HEK293T (cell line): ENCODE measurements around the gene ARMH3.

Source experiments
- CTCF ChIA-PET: fragments of 350-600 bp; formaldehyde crosslinking; extraction: SDS; loops from one replicate; lab custom pipeline; 2021; ENCODE audit warnings: antibody characterized with exemption, inconsistent platforms; lab: Yijun Ruan, JAX
- POLR2A ChIA-PET: fragments of 350-600 bp; formaldehyde crosslinking; extraction: SDS; loops from one replicate; lab custom pipeline; 2020; ENCODE audit warnings: antibody characterized with exemption, inconsistent platforms; lab: Yijun Ruan, JAX
- DNase-seq: peaks from one replicate; pipeline ENCODE4 v3.0.0; 2012; ENCODE audit warnings: mixed read lengths; ENCODE audit errors: extremely low spot score
- ARNT ChIP-seq: fragments of 450-650 bp; IDR thresholded peaks from 2 replicates; pipeline ENCODE4 v1.6.1; 2017; ENCODE audit warnings: mild to moderate bottlenecking
- BHLHE40 ChIP-seq: fragments of 450-650 bp; IDR thresholded peaks from 2 replicates; pipeline ENCODE4 v1.6.1; 2016; ENCODE audit warnings: mild to moderate bottlenecking, moderate library complexity, borderline replicate concordance
- CTBP1 ChIP-seq: fragments of 450-650 bp; IDR thresholded peaks from 2 replicates; pipeline ENCODE4 v1.6.1; 2016; ENCODE audit warnings: borderline replicate concordance
- ELF4 ChIP-seq: fragments of 450-650 bp; IDR thresholded peaks from 2 replicates; pipeline ENCODE4 v1.6.1; 2017; ENCODE audit warnings: antibody characterized with exemption
- FOXA1 ChIP-seq: fragments of 450-650 bp; IDR thresholded peaks from 2 replicates; pipeline ENCODE4 v1.6.1; 2016; ENCODE audit warnings: mild to moderate bottlenecking
- FOXK2 ChIP-seq: fragments of 450-650 bp; IDR thresholded peaks from 2 replicates; pipeline ENCODE4 v1.6.1; 2016; ENCODE audit warnings: mild to moderate bottlenecking
- FOXM1 ChIP-seq: fragments of 450-650 bp; IDR thresholded peaks from 2 replicates; pipeline ENCODE4 v1.6.1; 2017; ENCODE audit warnings: mild to moderate bottlenecking, borderline replicate concordance
- HDGF ChIP-seq: fragments of 450-650 bp; IDR thresholded peaks from 2 replicates; pipeline ENCODE4 v1.6.1; 2017; ENCODE audit warnings: antibody characterized with exemption, borderline replicate concordance
- L3MBTL2 ChIP-seq: fragments of 450-650 bp; conservative IDR thresholded peaks from 2 replicates; pipeline ENCODE4 v1.6.1; 2016; ENCODE audit warnings: mild to moderate bottlenecking
- LEF1 ChIP-seq: fragments of 450-650 bp; IDR thresholded peaks from 2 replicates; pipeline ENCODE4 v1.6.1; 2017; ENCODE audit warnings: mild to moderate bottlenecking, borderline replicate concordance
- NFRKB ChIP-seq: fragments of 450-650 bp; IDR thresholded peaks from 2 replicates; pipeline ENCODE4 v1.6.1; 2016; ENCODE audit warnings: mild to moderate bottlenecking, moderate library complexity
- PKNOX1 ChIP-seq: fragments of 450-650 bp; IDR thresholded peaks from 2 replicates; pipeline ENCODE4 v1.6.1; 2016
- SUZ12 ChIP-seq: fragments of 450-650 bp; IDR thresholded peaks from 2 replicates; pipeline ENCODE4 v1.6.1; 2016; ENCODE audit warnings: mild to moderate bottlenecking
- TARDBP ChIP-seq: fragments of 450-650 bp; IDR thresholded peaks from 2 replicates; pipeline ENCODE4 v1.6.1; 2016
- ZNF384 ChIP-seq: fragments of 450-650 bp; IDR thresholded peaks from 2 replicates; pipeline ENCODE4 v1.6.1; 2016

The ARMH3 gene

GRCh38 chr10:101817337-101818118 is 238.4 kb downstream of the ARMH3 start:
- ChIA-PET CTCF (interaction anchor here (0.6 to 2.0 kb wide), 5 partner anchors 18 to 604 kb away, joined by 3 to 12 read pairs (median 9); no protein-coding TSS in a partner anchor), POLR2A (interaction anchor here (0.5 to 2.9 kb wide), 16 partner anchors 10 to 294 kb away, joined by 3 to 24 read pairs (median 3); partner anchors contain the start of gene NPM3)
- TF ChIP-seq ZNF384 (no peak), L3MBTL2 (peak; percentile 24; the same call in 1 of the 2 replicates), NFRKB (no peak), FOXA1 (no peak)
- peak; percentile 48 for DNase-seq

DNA sequence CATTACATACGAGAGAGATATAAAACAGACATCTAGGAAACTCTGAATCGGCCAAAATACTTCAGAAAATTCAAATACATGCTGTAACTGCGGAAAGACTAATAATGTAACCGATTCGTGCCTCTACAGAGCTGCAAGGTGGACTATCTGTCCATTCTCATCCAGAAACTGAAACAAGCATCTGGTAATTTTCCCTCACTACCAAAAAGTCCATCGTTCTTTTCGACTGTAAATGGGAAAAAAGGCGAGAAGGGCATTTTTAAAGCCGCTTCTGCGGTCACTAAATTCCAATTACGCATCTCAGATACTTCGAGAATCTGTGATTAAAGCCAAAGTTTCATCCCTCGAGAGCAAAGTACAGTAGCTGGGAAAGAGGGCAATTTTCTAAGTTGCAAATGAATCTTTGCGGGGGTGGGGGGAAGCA is 239.0 kb downstream of the ARMH3 start:
- CTCF ChIA-PET = interaction anchor here (1.7 kb wide), 1 partner anchor 24 kb away, joined by 9 read pairs; no protein-coding TSS in a partner anchor
- no peak for DNase-seq
- POLR2A ChIA-PET = interaction anchor here (0.5 to 1.8 kb wide), 2 partner anchors 13 to 40 kb away, joined by 3 to 7 read pairs; no protein-coding TSS in a partner anchor
- TF ChIP-seq L3MBTL2 (no peak), LEF1 (no peak), FOXK2 (no peak), FOXM1 (no peak), SUZ12 (no peak)

GRCh38 chr10:101816376-101816775 is 239.6 kb downstream of the ARMH3 start:
- POLR2A ChIA-PET = no interaction called here
- no peak for TF ChIP-seq PKNOX1
- no peak for TF ChIP-seq CTBP1
- no peak for TF ChIP-seq FOXA1
- no peak for TF ChIP-seq TARDBP
- TF ChIP-seq HDGF = no peak
- CTCF ChIA-PET = interaction anchor here (1.7 to 2.2 kb wide), 2 partner anchors 24 to 35 kb away, joined by 6 to 9 read pairs; no protein-coding TSS in a partner anchor
- DNase-seq = no peak

DNA sequence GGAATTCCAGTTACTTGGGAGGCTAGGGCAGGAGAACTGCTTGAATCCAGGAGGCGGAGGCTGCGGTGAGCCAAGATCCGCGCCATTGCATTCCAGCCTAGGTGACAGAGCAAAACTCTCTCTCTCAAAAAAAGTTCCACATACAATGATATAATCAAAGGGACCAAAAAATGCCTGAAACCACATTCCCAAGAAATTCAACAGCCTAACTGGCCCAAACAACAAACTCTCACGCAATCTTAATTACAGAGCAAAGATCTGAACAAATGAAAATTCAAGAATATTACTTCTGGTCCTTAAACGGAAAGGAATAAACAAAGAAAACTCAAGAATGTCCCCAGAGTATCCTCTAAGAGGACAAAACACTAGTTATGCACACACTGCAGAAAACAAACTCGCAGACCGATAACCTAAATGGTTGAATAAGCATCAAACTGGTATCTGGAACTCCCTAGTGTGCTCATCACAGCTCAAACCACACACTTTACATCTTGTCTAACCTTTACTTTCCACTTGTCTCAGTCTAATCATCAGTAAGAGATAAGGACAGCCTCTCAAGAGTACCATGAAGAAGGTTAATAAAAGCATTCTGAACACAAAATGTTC is 241.4 kb downstream of the ARMH3 start:
- DNase-seq = no peak
- POLR2A ChIA-PET = no interaction called here
- CTCF ChIA-PET = interaction anchor here (0.5 to 2.2 kb wide), 2 partner anchors 33 to 110 kb away, joined by 3 to 6 read pairs; no protein-coding TSS in a partner anchor
- TF ChIP-seq ZNF384 (no peak), FOXM1 (no peak), FOXK2 (no peak), ELF4 (no peak), ARNT (no peak), HDGF (no peak), NFRKB (no peak), L3MBTL2 (no peak), FOXA1 (no peak), CTBP1 (no peak), BHLHE40 (no peak)

GRCh38 chr10:101812606-101813005 is 243.4 kb downstream of the ARMH3 start:
- POLR2A ChIA-PET = no interaction called here

DNA sequence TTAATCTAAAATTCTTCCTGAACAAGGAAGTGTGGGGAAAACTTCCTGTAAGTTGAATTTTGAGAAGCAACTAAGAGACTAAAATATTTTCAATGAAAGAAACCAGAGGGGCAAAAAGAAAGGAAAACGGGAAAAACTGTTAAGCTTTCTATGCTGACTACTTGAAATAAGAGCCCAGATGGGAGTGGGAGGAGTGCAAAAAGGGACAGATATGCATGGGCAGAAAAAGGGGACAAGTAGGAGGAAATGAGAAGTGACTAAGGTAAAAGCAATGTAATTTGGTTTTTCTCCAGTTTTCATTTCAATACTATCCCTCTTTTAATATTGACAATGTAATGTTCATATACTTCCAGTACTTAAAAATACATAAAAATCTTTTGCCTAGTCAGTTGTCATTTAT is 248.8 kb downstream of the ARMH3 start:
- no peak for DNase-seq
- POLR2A ChIA-PET = no interaction called here
- CTCF ChIA-PET = no interaction called here

More at GRCh38 chr10:101812606-101813005, 243.4 kb downstream of the ARMH3 start:
- DNase-seq = no peak
- no peak for TF ChIP-seq PKNOX1
- no peak for TF ChIP-seq BHLHE40
- TF ChIP-seq L3MBTL2 = no peak
- no peak for TF ChIP-seq FOXK2
- no peak for TF ChIP-seq TARDBP
- CTCF ChIA-PET = interaction anchor here (1.3 kb wide), 1 partner anchor 31 kb away, joined by 3 read pairs; no protein-coding TSS in a partner anchor

GRCh38 chr10:101803511-101803910 is 252.5 kb downstream of the ARMH3 start:
- CTCF ChIA-PET = no interaction called here
- no peak for DNase-seq
- POLR2A ChIA-PET = interaction anchor here (1.5 kb wide), 1 partner anchor 14 kb away, joined by 7 read pairs; the partner anchor contains the start of gene OGA
- TF ChIP-seq BHLHE40 = no peak
- TF ChIP-seq FOXK2 = no peak
- no peak for TF ChIP-seq ZNF384
- no peak for TF ChIP-seq FOXA1
- no peak for TF ChIP-seq LEF1

More for the DNA sequence above, 248.8 kb downstream of the ARMH3 start:
- no peak for TF ChIP-seq FOXM1
